OCI-LY7 (cell line): Measurements from ENCODE around the gene SCN8A.

Source experiments
- EZH2phosphoT487 ChIP-seq: fragments of 200-600 bp; sonication (generic); IDR thresholded peaks from 2 replicates; pipeline ENCODE4 v1.6.1; 2018; ENCODE audit warnings: low read depth, borderline replicate concordance, mild to moderate bottlenecking, mixed run types, antibody characterized with exemption, low read length, moderate library complexity, mixed read lengths
- TF ChIP-seq, protein P1 (sequence below): fragments of 200-600 bp; sonication (generic); conservative IDR thresholded peaks from 2 replicates; pipeline ENCODE4 v1.5.1; 2014; ENCODE audit warnings: mild to moderate bottlenecking, antibody characterized with exemption, low read length, moderate library complexity, mixed read lengths

DNA sequence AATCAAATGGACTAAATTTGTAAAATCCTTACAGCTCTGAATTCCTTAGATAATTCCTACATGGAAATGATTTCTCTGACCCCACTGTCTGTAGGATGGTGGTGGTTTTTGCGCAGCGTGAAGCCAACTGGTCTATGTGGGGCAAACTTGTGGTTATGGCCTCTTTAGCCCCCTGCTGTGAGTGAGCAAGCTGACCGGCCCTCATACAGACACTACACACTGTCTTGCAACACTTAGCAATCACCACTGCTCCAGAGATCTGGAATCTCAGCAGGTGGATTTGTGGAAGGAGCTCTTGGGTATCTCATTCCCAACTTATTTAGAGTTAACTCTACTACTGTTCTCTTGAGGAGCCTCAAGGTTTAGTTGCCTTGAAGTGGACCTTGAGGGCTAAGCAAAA, 70.2 kb downstream of the SCN8A start:
- TF ChIP-seq, protein P1, sequence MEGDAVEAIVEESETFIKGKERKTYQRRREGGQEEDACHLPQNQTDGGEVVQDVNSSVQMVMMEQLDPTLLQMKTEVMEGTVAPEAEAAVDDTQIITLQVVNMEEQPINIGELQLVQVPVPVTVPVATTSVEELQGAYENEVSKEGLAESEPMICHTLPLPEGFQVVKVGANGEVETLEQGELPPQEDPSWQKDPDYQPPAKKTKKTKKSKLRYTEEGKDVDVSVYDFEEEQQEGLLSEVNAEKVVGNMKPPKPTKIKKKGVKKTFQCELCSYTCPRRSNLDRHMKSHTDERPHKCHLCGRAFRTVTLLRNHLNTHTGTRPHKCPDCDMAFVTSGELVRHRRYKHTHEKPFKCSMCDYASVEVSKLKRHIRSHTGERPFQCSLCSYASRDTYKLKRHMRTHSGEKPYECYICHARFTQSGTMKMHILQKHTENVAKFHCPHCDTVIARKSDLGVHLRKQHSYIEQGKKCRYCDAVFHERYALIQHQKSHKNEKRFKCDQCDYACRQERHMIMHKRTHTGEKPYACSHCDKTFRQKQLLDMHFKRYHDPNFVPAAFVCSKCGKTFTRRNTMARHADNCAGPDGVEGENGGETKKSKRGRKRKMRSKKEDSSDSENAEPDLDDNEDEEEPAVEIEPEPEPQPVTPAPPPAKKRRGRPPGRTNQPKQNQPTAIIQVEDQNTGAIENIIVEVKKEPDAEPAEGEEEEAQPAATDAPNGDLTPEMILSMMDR, result no peak
- no peak for TF ChIP-seq EZH2phosphoT487
